Renal cortical epithelial cell (primary cell): ENCODE data around the gene LHPP. TPM values are rescaled to one million over a fixed set of nuclear protein-coding genes. Genes with fewer than 3 reads are reported as not detected.
A peak's percentile ranks its signal among the peaks of the same experiment; 100 is the strongest.

Experiments used
- DNase-seq: peaks from one replicate; pipeline ENCODE4 v3.0.0-alpha.2; 2011; ENCODE audit warnings: low read depth
- total RNA-seq: library from RNA; depleted of rRNA; stranded (reverse); fragments of >200 nt; gene quantifications from 2 replicates; pipeline ENCODE4 v1.2.3, GENCODE V29; 2014

LHPP gene
- total RNA-seq, 1 donor from 2014 or later = 18.1 TPM

DNA sequence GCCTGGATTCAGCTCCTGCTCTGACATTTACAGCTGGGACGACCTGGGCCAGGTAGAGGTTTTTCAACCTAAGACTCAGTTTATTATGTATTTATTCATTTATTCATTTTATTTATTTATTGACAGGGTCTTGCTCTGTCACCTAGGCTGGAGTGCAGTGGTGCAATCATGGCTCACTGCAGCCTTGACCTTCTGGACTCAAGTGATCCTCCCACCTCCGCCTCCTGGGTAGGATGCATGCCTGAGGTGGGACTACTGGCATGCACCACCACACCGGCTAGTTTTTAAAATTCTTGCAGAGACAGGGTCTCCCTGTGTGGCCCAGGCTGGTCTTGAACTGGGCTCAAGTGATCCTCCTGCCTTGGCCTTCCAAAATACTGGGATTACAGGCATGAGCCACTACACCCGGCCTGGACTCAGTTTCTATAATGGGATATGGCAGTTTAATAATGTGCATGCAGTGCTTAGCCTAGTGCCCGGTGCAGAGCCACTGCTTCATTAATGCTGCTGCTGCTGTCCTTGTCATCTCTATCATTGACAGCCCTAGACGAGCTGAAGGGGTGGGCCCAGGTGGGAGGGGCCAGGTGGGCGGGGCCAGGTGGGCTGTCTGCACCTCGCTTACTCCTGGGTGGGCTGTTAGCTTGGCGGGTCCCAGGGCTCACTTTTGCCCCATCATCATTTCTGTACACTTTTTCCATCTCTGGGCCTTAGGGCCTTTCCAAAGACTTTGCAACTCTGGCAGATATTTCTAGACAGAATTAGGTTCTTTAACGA, 92.6 kb downstream of the LHPP start:
- DNase-seq = no peak

GRCh38 chr10:124557167-124557566, 95.5 kb downstream of the LHPP start:
- DNase-seq = no peak

GRCh38 chr10:124557648-124558338, 96.2 kb downstream of the LHPP start:
- no peak for DNase-seq

DNA sequence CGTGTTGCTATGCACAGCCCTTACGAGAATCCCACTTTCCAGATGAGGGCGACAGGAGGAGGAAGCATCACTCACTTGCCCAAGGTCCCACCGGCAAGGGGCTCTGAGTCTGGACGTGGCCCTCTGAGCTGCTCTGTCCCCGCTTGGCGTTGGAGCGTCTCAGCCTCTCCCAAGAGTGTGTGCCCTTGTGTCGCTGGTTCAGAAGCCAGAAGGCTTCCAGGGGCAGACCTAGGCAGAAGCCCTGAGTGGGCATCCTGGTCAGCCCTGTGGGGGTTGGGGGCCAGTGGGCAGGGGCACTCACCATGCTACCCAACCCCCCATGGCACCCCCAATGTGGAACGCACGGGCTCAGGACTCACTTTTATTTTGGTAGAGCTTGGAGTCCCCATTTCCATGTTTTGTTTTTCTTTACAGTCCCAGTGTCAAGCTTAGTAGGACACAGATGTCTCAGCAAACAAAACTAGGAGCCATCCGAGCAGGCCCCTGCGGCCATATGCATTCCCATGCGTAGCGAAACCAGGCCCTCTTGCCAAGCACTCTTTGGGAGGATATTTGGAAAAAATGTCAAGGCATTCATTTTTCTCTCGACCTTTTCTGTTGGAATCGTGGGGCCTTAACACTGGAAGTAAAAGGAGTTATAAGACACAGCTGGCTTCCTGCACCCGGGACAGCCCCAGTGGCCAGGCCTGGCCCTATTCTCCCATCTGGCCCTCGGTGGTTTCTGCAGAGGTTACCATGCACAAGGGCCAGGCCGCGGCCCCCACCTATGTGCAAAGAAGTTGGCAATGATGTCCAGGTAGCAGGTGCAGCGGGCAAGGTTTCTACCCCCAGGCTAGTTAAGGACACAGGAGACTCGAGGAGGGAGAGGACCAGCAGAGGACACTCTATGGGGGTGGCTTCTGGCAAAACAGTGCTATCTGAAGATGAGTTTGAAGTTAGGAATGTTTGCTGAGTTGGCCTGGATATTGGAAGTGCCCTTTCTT, 97.0 kb downstream of the LHPP start:
- DNase-seq = no peak

GRCh38 chr10:124559372-124560132, 97.9 kb downstream of the LHPP start:
- DNase-seq = no peak

- DNase-seq = peak; percentile 2
Measured at GRCh38 chr10:124560377-124561105, 98.9 kb downstream of the LHPP start.

DNA sequence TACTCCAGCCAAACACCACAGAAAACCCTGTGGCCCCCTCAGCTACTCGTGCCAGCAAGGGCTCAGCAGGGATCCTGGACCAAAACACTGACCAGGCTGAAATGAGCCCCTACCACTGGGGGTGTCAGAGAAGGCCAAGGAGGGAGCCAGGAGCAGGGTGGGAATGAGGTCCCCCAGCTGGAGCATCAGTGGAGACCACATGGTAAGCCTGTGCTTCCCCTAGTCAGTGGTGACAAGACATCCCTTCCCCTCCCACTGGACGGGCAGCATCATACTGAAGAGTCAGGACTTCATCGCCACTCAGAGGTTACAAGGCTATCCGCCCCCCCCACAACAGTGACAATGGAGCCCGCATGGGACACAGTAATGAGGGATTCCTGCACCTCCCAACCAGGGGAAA, 99.6 kb downstream of the LHPP start:
- DNase-seq = no peak

- no peak for DNase-seq
Measured at GRCh38 chr10:124562425-124563060, 100.9 kb downstream of the LHPP start.

DNA sequence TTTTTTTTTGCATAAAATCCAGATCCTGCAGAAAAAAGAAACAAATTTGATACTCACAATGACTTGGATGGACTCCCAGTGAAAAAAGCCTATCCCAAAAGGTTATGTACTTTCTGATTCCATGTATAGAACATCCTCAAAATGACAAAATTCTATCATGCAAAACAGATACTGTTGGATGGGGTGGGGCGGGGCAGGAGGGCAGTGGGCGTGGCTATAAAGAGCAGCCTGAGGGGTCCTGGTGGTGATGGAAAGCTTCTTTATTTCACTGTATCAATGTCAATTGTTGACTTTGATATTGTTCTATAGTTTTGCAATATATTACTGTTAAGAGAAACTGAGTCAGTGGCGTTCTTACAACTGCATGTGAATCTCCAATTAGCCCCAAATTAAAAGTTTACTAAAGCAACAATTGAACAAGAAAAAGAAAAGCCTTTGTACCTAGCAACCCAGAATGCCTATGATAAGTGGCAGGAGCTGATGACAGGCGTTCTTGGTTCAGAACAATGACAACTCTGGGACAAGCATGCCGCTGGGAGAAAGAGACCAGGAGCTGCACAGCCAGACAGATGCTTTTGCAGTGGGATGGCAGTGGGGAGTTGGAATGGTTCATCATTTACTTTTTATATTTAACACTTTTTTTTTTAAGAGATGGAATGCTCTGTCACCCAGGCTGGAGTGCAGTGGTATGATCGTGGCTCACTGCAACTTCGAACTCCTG, 101.9 kb downstream of the LHPP start:
- DNase-seq = no peak

DNA sequence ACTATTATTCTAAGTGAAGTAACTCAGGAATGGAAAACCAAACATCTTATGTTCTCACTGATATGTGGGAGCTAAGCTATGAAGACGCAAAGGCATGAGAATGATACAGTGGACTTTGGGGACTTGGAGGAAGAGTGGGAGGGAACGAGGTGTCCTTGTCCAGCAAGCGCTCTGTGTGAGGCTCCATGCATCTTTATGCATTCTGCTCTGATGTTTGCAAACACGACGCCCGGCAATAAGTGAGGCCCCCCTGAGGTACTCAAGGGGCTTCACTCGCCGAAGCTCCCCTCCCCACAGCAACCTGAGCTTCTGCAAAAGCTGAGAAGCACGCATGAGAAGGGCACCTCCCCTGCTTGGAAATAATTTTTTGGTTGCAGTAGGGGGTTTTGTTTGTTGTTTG, 103.3 kb downstream of the LHPP start:
- DNase-seq = no peak

DNA sequence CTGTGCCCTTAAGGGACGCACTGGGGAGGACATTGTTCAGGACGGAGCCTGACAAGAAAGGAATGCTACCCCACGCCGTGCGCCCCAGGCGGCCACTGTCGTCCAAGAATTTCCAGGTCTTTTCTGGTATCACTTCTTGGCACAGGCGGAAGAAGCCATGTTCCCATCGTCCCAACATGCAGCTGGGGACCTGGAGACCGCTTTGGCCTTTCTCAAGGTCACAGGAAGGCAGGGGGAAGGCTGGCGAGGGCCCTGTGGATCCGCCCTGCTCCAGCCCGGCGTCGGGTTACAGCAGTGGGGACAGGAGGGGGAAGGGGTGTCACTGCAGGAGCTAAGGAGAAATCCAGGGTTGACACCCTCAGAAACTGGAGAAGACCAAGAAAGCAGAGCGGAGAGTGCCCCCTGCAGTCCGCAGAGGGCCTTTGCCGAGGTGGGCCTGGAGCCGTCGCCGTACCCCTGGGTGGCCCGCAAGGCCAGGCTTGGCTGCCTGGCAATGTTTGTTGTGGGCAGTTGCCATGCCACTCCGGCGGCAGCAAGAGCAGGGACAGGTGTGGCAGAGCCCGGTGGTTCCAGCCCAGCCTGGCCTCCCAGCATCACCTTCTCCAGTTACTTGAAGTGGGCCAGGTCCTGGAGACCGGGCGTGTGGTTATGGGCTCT, 104.1 kb downstream of the LHPP start:
- DNase-seq = no peak

GRCh38 chr10:124566222-124566888, 104.7 kb downstream of the LHPP start:
- DNase-seq = no peak

DNA sequence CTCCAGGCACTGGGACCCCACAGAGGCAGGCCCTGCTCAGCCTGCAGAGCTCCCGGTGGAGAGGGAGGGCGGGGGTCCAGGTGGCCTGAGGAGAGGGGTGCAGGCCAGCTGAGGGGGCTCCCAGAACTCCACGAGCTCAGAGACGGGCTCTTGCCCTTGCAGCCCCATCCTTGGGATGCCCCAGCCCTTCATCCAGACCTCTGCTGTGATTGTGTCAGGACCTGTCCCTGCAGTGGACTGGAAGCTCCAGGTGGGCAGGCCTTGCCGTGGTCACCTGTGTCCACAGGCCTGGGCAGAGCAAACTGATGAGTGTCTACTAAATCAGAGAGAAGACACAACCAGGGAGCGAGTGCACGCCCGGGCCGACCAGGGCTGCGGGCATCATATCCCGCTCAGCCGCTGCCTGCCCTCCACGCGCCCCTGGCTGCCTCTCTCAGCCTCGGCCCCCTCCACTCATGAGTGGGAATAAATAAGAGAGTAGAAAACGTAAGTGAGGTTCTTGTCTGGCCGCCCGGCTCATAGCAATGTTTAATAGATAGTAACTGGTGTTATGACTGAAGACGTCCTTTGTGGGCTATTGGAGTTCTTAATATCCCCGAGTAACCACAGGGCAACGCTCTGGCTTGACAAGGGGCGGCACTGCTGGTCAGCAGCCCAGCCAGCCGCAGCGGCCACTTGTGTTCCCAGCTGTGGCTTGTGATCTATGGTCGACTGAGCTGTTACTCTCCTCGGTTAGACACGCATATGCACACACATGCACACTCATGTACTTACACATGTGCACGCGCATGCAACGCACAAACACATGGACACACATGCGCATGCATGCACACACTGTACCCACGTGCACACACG, 105.6 kb downstream of the LHPP start:
- no peak for DNase-seq

- DNase-seq = no peak
Measured at GRCh38 chr10:124568339-124568738, 106.7 kb downstream of the LHPP start.

GRCh38 chr10:124568848-124569622, 107.4 kb downstream of the LHPP start:
- no peak for DNase-seq

- DNase-seq = no peak
Measured at GRCh38 chr10:124569623-124570470, 108.2 kb downstream of the LHPP start.
